IMR-90 (cell line): ENCODE measurements around the gene ECI2.

Experiments used
- NFE2L2 ChIP-seq: fragments of 150-350 bp; IDR thresholded peaks from 2 replicates; pipeline ENCODE4 v1.6.1; 2016; ENCODE audit warnings: low read depth, mild to moderate bottlenecking, low read length
- TF ChIP-seq, protein P1 (sequence below): conservative IDR thresholded peaks from 2 replicates; pipeline ENCODE4 v1.5.1; 2012; ENCODE audit warnings: mild to moderate bottlenecking, low read depth, low read length, improper control_type of control experiment
- TF ChIP-seq, protein P2 (sequence below): fragments of 150-350 bp; IDR thresholded peaks from 2 replicates; pipeline ENCODE4 v1.6.1; 2017; ENCODE audit warnings: mild to moderate bottlenecking, antibody characterized with exemption, low read length, low read depth

DNA sequence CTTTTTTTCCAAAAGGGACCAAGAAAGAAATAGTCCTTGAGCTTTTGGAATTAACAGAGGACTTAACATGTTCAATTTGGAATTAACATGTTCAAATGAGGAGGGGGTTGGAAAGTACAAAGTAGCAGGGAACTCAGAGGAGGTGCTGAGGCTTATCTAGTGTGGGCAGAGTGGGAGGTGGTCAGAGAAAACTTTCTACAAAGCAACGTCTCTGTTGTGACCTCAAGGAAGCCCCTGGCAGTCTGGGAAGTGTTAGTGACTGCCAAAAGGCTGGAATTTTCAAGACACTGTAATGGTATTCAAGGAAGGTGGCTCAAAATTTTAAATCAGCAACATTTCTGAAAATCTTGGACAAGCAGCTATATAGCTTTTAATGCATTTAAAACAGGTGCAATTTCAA, 7.3 kb downstream of the ECI2 start:
- TF ChIP-seq, protein P1, sequence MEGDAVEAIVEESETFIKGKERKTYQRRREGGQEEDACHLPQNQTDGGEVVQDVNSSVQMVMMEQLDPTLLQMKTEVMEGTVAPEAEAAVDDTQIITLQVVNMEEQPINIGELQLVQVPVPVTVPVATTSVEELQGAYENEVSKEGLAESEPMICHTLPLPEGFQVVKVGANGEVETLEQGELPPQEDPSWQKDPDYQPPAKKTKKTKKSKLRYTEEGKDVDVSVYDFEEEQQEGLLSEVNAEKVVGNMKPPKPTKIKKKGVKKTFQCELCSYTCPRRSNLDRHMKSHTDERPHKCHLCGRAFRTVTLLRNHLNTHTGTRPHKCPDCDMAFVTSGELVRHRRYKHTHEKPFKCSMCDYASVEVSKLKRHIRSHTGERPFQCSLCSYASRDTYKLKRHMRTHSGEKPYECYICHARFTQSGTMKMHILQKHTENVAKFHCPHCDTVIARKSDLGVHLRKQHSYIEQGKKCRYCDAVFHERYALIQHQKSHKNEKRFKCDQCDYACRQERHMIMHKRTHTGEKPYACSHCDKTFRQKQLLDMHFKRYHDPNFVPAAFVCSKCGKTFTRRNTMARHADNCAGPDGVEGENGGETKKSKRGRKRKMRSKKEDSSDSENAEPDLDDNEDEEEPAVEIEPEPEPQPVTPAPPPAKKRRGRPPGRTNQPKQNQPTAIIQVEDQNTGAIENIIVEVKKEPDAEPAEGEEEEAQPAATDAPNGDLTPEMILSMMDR = no peak
- TF ChIP-seq, protein P2, sequence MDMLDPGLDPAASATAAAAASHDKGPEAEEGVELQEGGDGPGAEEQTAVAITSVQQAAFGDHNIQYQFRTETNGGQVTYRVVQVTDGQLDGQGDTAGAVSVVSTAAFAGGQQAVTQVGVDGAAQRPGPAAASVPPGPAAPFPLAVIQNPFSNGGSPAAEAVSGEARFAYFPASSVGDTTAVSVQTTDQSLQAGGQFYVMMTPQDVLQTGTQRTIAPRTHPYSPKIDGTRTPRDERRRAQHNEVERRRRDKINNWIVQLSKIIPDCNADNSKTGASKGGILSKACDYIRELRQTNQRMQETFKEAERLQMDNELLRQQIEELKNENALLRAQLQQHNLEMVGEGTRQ = no peak
- TF ChIP-seq NFE2L2 = no peak
